ENCODE data around the gene QSOX2. TPM values are rescaled to one million over a fixed set of nuclear protein-coding genes. Genes with fewer than 3 reads are reported as not detected.

Gene QSOX2
- total RNA-seq, 1 experiment from 2014 or later, result 11.3 TPM

DNA sequence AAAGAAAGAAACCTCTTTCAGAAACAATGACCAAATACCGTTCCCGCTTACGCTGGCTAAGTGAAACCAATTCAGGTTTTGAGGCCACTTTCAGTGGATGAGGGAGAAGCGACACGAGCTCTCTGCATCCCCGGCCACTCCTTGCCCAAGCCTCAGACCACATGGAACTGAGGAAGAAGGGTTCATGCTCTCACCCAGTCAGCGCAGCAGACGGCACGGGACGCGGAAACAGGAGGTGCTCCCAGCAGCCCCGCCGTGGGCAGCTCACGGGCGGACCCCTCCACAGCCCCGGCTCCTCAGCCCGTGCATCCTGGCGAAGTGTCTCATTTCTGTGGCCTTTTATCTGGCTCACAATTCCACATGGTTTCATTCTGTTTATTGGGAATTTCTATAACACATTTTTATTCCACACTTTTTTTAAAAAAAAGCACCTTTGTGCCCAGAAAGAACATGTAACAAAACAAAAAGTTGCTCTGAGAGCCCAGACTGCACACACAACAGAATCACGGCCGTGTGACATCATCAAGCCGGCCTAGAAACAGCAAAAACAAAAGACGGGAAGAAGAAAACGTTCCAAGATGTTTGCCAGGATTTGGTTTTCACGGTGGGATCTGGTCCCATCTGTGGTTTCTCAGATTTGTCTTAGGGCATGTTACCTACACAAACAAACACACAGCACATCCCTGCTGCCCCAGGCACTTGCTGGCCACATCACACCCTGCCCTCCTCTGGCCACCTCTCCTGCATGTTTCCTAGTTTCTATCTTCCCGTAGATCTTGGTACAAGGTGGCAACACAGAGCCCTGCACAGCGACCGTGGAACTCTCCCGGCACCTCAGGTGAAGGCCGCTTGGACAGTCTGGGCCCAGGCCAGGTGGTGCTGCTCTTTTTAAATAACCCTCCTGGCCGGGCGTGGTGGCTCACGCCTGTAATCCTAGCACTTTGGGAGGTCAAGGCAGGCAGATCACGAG, 16.2 kb downstream of the QSOX2 start:
- Histone ChIP-seq H3K9me2 (replicated peaks; ENCODE audit: insufficient read depth, low read length) (no peaks in the 10 kb centered on the region), H3K4me1 (ENCODE audit: low read length) (peaks cover 32% of the 10 kb centered on the region), H3K79me2 (ENCODE audit: low read length) (peaks cover 4% of the 10 kb centered on the region; the same call in 1 of the 2 replicates), H3K4me3 (ENCODE audit: low read length) (no peak overlapping the region), H3K27ac (ENCODE audit: low read length) (no peak overlapping the region), H3K4me2 (ENCODE audit: low read depth, low read length, poor library complexity, severe bottlenecking) (no peak overlapping the region), H2AFZ (ENCODE audit: low read length) (no peak overlapping the region), H4K20me1 (ENCODE audit: insufficient read depth, low read depth, low read length) (peaks cover 55% of the 10 kb centered on the region; the same call in 1 of the 2 replicates), H3K36me3 (ENCODE audit: insufficient read depth, low read length) (peaks cover 3% of the 10 kb centered on the region; the same call in 1 of the 2 replicates), H3K9me3 (ENCODE audit: low read length) (no peaks in the 10 kb centered on the region), H3K27me3 (ENCODE audit: low read length) (no peaks in the 10 kb centered on the region), H3K9ac (ENCODE audit: low read length) (no peak overlapping the region)
- DNase-seq, result no peak

DNA sequence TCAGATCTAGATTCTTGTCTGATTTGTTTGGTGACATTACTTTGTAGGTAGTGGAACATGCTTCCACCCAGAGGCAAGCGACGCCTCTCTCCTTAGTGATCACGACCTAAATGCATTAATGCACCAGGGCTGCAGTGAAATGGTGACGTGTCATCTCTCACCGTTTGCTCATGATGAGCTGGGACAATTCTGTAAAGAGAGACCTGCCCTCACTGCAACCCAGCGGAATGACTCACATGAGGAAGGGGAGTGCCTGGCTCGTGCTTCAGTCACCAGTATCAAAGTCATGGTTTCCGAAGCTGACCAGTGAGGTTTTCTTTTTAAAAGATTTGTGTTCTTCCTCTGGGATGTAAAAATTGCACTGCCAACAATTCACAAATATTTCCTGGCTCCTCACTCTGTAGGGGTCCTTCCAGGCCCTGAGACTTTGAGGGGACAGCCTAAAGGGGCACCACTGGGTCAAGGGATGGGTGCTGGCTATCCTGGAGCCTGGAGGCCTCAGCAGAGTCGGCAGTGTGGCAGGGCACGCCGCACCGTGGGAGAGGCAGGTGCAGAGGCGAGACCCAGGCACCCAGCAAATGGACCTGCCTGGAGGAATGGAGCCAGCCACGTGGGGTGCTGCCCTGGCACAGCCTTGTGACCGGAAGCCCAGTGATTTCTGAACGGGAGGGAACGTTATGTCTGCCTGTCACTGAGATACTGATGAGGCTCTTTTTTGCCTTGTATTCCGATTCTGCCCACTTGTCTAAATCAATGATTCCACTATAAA, 17.3 kb downstream of the QSOX2 start:
- no peaks in the 10 kb centered on the region for H3K27me3 ChIP-seq (ENCODE audit: low read length)
- peak overlapping the region; percentile 98; the same call in 1 of the 2 replicates for H3K27ac ChIP-seq (ENCODE audit: low read length)
- no peak for DNase-seq
- H3K9me2 ChIP-seq (replicated peaks; ENCODE audit: insufficient read depth, low read length), result no peaks in the 10 kb centered on the region
- no peak overlapping the region for H3K4me2 ChIP-seq (ENCODE audit: low read depth, low read length, poor library complexity, severe bottlenecking)
- H3K4me1 ChIP-seq (ENCODE audit: low read length), result peaks cover 43% of the 10 kb centered on the region
- H3K79me2 ChIP-seq (ENCODE audit: low read length), result peaks cover 8% of the 10 kb centered on the region; the same call in 1 of the 2 replicates
- no peaks in the 10 kb centered on the region for H3K9me3 ChIP-seq (ENCODE audit: low read length)
- no peak overlapping the region for H3K4me3 ChIP-seq (ENCODE audit: low read length)
- H2AFZ ChIP-seq (ENCODE audit: low read length), result no peak overlapping the region
- H3K9ac ChIP-seq (ENCODE audit: low read length), result no peak overlapping the region
- H3K36me3 ChIP-seq (ENCODE audit: insufficient read depth, low read length), result peaks cover 11% of the 10 kb centered on the region; the same call in 1 of the 2 replicates
- peaks cover 49% of the 10 kb centered on the region; the same call in 1 of the 2 replicates for H4K20me1 ChIP-seq (ENCODE audit: insufficient read depth, low read depth, low read length)

DNA sequence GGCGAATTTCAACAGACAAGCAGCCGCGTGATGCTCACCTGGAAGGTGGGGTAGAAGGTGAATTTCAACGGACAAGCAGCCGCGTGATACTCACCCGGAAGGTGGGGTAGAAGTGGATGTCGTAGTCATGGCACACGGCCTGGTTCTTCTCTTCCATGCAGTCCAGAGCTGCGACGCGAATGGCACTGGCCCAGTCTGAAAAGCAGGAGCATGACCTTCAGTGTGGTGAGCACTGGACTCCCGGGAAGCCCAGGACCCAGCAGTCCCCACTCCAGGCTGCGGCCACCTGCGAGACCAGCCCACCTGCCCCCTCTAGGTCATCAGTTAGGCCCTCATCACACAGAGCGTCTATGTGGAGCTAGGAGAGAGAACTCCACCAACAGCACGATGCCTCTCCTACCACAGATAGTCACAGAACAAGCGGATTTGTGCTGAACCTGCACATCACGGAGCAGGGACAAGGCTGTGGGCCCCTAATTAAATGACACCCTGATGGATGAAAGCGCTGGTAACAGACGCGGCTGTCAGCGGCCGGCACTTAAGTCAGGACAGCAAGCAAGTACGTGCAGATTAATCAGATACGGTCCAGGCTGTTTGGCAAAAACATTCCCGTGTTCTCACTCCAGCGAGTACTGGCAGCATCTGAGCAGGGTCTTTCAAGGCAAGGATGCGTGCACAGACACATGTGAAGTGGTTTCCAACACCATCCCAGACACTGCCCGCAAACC, 18.8 kb downstream of the QSOX2 start:
- Histone ChIP-seq H3K27ac (ENCODE audit: low read length) (peak overlapping the region; percentile 98), H3K27me3 (ENCODE audit: low read length) (no peaks in the 10 kb centered on the region), H3K4me1 (ENCODE audit: low read length) (peaks cover 55% of the 10 kb centered on the region), H3K9ac (ENCODE audit: low read length) (peak overlapping the region; percentile 58), H2AFZ (ENCODE audit: low read length) (no peak overlapping the region), H3K4me3 (ENCODE audit: low read length) (peak overlapping the region; percentile 36; the same call in 1 of the 2 replicates), H3K9me3 (ENCODE audit: low read length) (no peaks in the 10 kb centered on the region), H3K36me3 (ENCODE audit: insufficient read depth, low read length) (peaks cover 13% of the 10 kb centered on the region; the same call in 1 of the 2 replicates), H3K4me2 (ENCODE audit: low read depth, low read length, poor library complexity, severe bottlenecking) (peak overlapping the region; percentile 67), H4K20me1 (ENCODE audit: insufficient read depth, low read depth, low read length) (peaks cover 40% of the 10 kb centered on the region; the same call in 1 of the 2 replicates), H3K9me2 (replicated peaks; ENCODE audit: insufficient read depth, low read length) (no peaks in the 10 kb centered on the region), H3K79me2 (ENCODE audit: low read length) (peaks cover 8% of the 10 kb centered on the region; the same call in 1 of the 2 replicates)
- DNase-seq, result no peak

DNA sequence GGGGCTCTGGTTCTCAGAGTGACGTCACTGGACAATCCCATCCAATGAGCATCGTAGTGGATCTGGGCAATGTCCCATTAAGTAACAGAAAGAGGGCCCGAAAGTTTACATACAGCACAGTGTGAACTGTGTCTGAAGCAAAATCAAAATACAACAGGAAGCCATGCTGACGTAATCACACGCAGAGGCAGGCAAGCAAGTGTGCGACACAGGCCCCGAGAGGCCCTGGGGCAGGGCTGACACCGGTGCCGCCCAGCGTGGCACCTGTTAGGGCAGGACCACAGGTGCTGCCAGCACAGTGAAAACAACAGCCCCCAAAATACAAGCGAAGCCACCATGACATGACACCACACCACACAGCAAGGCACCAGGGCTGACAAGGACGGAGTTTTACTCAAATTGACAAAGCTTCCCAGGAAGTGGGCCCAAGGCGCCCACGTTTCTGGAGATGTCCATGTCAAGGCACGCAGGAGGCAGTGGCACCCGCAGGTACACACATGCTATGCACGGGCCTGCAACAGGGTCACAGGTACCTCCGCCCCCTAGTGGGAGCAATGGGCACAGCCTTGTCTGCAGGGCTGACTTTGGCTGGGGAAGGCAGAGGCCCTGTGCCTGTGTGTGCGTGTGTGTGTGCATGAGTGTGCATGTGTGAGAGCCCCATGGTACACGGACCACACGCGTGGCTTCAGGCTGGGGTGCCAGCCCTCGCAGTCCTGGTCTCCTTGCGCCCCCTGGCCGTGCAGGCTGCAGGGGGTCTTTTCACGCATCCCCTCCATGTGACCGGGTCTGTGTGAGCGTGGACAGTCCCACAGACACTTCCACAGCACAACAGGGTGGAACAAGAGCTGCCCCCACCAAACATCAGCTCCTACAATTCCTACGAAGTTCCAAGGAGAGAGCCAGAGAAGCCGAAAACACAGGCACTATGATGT, 19.6 kb downstream of the QSOX2 start:
- Histone ChIP-seq H3K9ac (ENCODE audit: low read length) (peak overlapping the region; percentile 58), H3K4me2 (ENCODE audit: low read depth, low read length, poor library complexity, severe bottlenecking) (peak overlapping the region; percentile 67), H3K4me3 (ENCODE audit: low read length) (peak overlapping the region; percentile 36; the same call in 1 of the 2 replicates)

DNA sequence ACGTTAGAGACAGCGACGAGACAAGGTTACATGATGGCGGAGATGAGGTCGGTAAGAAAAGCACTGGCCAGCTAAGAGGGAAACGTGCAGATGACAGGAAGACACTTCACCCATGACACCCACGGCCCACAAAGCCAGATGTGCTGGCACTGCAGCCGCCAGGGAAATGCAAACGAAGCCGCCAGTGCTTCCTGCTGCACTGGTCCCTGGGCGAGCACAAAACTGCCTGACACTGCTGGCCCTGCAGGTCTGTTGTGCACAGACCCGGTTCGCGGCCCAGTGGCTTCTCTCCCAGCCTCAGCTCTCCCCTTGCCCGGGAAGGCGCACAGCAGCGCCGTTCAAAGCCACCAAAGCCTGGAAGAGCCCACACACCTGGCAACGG, 20.3 kb downstream of the QSOX2 start:
- peak overlapping the region; percentile 67 for H3K4me2 ChIP-seq (ENCODE audit: low read depth, low read length, poor library complexity, severe bottlenecking)
- H3K4me1 ChIP-seq (ENCODE audit: low read length), result peaks cover 55% of the 10 kb centered on the region

More for the DNA sequence above, 19.6 kb downstream of the QSOX2 start:
- no peak overlapping the region for H2AFZ ChIP-seq (ENCODE audit: low read length)
- peak overlapping the region; percentile 98 for H3K27ac ChIP-seq (ENCODE audit: low read length)
- DNase-seq, result peak; percentile 91
- H3K36me3 ChIP-seq (ENCODE audit: insufficient read depth, low read length), result peaks cover 14% of the 10 kb centered on the region; the same call in 1 of the 2 replicates
- no peaks in the 10 kb centered on the region for H3K27me3 ChIP-seq (ENCODE audit: low read length)
- peaks cover 55% of the 10 kb centered on the region for H3K4me1 ChIP-seq (ENCODE audit: low read length)
- peaks cover 33% of the 10 kb centered on the region; the same call in 1 of the 2 replicates for H4K20me1 ChIP-seq (ENCODE audit: insufficient read depth, low read depth, low read length)
- no peaks in the 10 kb centered on the region for H3K9me2 ChIP-seq (replicated peaks; ENCODE audit: insufficient read depth, low read length)
- H3K79me2 ChIP-seq (ENCODE audit: low read length), result peaks cover 9% of the 10 kb centered on the region; the same call in 1 of the 2 replicates
- no peaks in the 10 kb centered on the region for H3K9me3 ChIP-seq (ENCODE audit: low read length)

DNA sequence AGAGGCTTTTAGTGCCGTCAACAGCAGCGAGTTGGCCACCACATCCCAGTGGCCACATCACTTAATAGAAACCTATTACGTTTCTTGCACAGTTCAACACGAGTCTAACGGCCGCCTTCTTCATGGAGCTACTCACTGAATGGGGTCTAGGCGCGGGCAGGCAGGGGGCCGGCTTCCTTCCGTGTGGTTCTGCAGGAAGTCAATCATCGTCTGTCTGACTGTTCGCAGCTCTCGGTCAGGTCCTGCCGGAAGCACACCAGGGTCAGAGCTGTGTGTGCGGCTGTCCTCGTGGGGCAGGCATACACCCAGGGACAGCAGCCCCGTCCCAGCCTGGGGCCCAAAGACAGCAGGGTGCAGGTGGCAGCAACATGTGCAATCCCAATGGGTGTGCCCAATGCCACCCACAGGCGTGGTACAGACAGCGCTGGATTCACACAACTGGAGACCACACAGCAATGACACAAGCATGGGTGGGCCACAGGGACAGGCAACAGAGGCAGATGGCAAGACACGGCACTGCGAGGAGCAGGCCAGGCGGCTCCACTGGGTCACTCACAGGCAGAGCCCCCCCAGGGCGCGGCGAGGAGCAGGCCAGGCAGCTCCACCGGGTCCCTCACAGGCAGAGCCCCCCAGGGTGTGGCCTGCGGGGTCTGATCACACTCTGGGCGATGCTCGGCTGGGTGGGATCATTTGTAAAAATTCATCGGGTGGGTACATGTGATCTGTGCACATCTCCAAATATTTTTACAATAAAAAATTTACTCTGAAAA, 21.6 kb downstream of the QSOX2 start:
- Histone ChIP-seq H3K79me2 (ENCODE audit: low read length) (peaks cover 9% of the 10 kb centered on the region; the same call in 1 of the 2 replicates), H3K9me2 (replicated peaks; ENCODE audit: insufficient read depth, low read length) (no peaks in the 10 kb centered on the region), H3K9me3 (ENCODE audit: low read length) (no peaks in the 10 kb centered on the region), H3K4me1 (ENCODE audit: low read length) (peaks cover 55% of the 10 kb centered on the region), H3K9ac (ENCODE audit: low read length) (peak overlapping the region; percentile 58), H3K4me2 (ENCODE audit: low read depth, low read length, poor library complexity, severe bottlenecking) (peak overlapping the region; percentile 67), H3K27me3 (ENCODE audit: low read length) (no peaks in the 10 kb centered on the region), H3K27ac (ENCODE audit: low read length) (peak overlapping the region; percentile 98), H2AFZ (ENCODE audit: low read length) (no peak overlapping the region), H3K36me3 (ENCODE audit: insufficient read depth, low read length) (peaks cover 19% of the 10 kb centered on the region; the same call in 1 of the 2 replicates), H3K4me3 (ENCODE audit: low read length) (peak overlapping the region; percentile 36), H4K20me1 (ENCODE audit: insufficient read depth, low read depth, low read length) (peaks cover 24% of the 10 kb centered on the region; the same call in 1 of the 2 replicates)
- no peak for DNase-seq

More for the DNA sequence above, 20.3 kb downstream of the QSOX2 start:
- Histone ChIP-seq H3K36me3 (ENCODE audit: insufficient read depth, low read length) (peaks cover 14% of the 10 kb centered on the region; the same call in 1 of the 2 replicates), H3K9me3 (ENCODE audit: low read length) (no peaks in the 10 kb centered on the region), H3K4me3 (ENCODE audit: low read length) (peak overlapping the region; percentile 36), H2AFZ (ENCODE audit: low read length) (no peak overlapping the region), H3K9ac (ENCODE audit: low read length) (peak overlapping the region; percentile 58), H3K9me2 (replicated peaks; ENCODE audit: insufficient read depth, low read length) (no peaks in the 10 kb centered on the region), H4K20me1 (ENCODE audit: insufficient read depth, low read depth, low read length) (peaks cover 28% of the 10 kb centered on the region; the same call in 1 of the 2 replicates), H3K79me2 (ENCODE audit: low read length) (peaks cover 9% of the 10 kb centered on the region; the same call in 1 of the 2 replicates), H3K27ac (ENCODE audit: low read length) (peak overlapping the region; percentile 98), H3K27me3 (ENCODE audit: low read length) (no peaks in the 10 kb centered on the region)
- DNase-seq, result peak; percentile 93
